ENCODE measurements around the gene MT1E.

- TF ChIP-seq CTCF (conservative IDR thresholded peaks at IDR 0.05), result no peak
- TF ChIP-seq ZFX (IDR thresholded peaks at IDR 0.05), result no peak
Observed at GRCh38 chr16:56632848-56633365, 7.3 kb downstream of the MT1E start.

All from C4-2B (cell line).